NCI-H2171 treated with DMSO at 0.1 percent for 48 hours (cell line): ENCODE measurements around the gene PPARG.

Experiments
- DNase-seq: peaks from one replicate; lab custom pipeline; 2025; lab: John Stamatoyannopoulos, UW

PPARG gene

GRCh38 chr3:12345141-12345561 is 56.3 kb downstream of the PPARG start:
- no peak for DNase-seq

GRCh38 chr3:12345584-12346494 is 57.0 kb downstream of the PPARG start:
- DNase-seq, result no peak

- no peak for DNase-seq
Measured at GRCh38 chr3:12347301-12347700, 58.4 kb downstream of the PPARG start.

GRCh38 chr3:12349895-12350811 is 61.3 kb downstream of the PPARG start:
- no peak for DNase-seq

GRCh38 chr3:12351145-12351544 is 62.3 kb downstream of the PPARG start:
- DNase-seq, result no peak

GRCh38 chr3:12352253-12352652 is 63.4 kb downstream of the PPARG start:
- DNase-seq, result no peak

- DNase-seq, result no peak
Measured at GRCh38 chr3:12352755-12353154, 63.9 kb downstream of the PPARG start.

GRCh38 chr3:12353796-12354525 is 65.1 kb downstream of the PPARG start:
- DNase-seq, result no peak

- DNase-seq, result no peak
Measured at GRCh38 chr3:12356175-12356574, 67.3 kb downstream of the PPARG start.

GRCh38 chr3:12356996-12357395 is 68.1 kb downstream of the PPARG start:
- no peak for DNase-seq

GRCh38 chr3:12357456-12357855 is 68.6 kb downstream of the PPARG start:
- no peak for DNase-seq

GRCh38 chr3:12363397-12364195 is 74.7 kb downstream of the PPARG start:
- no peak for DNase-seq

- DNase-seq, result no peak
Measured at GRCh38 chr3:12367346-12367745, 78.5 kb downstream of the PPARG start.

- DNase-seq, result no peak
Measured at GRCh38 chr3:12369029-12369428, 80.2 kb downstream of the PPARG start.

- no peak for DNase-seq
Measured at GRCh38 chr3:12369598-12369997, 80.7 kb downstream of the PPARG start.

GRCh38 chr3:12370758-12371157 is 81.9 kb downstream of the PPARG start:
- DNase-seq, result no peak

- DNase-seq, result no peak
Measured at GRCh38 chr3:12371525-12372140, 82.8 kb downstream of the PPARG start.

GRCh38 chr3:12372741-12373280 is 83.9 kb downstream of the PPARG start:
- DNase-seq, result no peak

GRCh38 chr3:12375572-12375971 is 86.7 kb downstream of the PPARG start:
- no peak for DNase-seq

GRCh38 chr3:12379640-12380429 is 91.0 kb downstream of the PPARG start:
- no peak for DNase-seq
